ENCODE results near the gene SGCB. TPM values are rescaled to one million over a fixed set of nuclear protein-coding genes. Genes with fewer than 3 reads are reported as not detected.

The SGCB gene
- total and polyA plus RNA-seq, 2 donors (not counting 1 experiment from before 2014, with no cell fraction given) = 2.3 to 9.7 TPM

DNA sequence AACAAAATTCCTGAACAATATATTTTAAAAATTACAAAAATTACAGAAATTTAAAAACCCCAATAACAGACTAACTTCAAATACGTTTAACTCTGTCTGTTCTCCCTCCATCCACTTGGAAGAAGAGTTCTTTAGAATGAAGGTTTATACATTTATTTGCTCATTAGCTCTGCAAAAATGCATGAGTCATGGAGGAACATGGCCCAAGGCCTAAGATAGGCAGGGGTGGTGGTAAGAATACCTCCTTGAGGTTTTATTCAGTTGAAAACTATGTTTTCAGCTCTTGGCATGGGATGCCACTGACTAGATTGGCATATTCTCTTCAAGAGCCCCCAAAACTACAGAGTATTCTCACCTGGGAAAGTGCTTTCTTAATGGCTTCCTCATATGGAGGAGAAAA is 9.1 kb downstream of the SGCB start:
- H3K4me1 ChIP-seq (ENCODE audit: control insufficient read depth in 2 of 2, insufficient read depth in 2 of 2, low read length in 2 of 2) = no peaks in the 10 kb centered on the region
- H3K79me2 ChIP-seq (ENCODE audit: control insufficient read depth, insufficient read depth, low read length) = no peaks in the 10 kb centered on the region
- no peak for TF ChIP-seq EZH2 (IDR thresholded peaks at IDR 0.05; ENCODE audit: borderline replicate concordance, insufficient read depth, low read depth, low read length, poor library complexity, severe bottlenecking)
- TF ChIP-seq, protein P1, sequence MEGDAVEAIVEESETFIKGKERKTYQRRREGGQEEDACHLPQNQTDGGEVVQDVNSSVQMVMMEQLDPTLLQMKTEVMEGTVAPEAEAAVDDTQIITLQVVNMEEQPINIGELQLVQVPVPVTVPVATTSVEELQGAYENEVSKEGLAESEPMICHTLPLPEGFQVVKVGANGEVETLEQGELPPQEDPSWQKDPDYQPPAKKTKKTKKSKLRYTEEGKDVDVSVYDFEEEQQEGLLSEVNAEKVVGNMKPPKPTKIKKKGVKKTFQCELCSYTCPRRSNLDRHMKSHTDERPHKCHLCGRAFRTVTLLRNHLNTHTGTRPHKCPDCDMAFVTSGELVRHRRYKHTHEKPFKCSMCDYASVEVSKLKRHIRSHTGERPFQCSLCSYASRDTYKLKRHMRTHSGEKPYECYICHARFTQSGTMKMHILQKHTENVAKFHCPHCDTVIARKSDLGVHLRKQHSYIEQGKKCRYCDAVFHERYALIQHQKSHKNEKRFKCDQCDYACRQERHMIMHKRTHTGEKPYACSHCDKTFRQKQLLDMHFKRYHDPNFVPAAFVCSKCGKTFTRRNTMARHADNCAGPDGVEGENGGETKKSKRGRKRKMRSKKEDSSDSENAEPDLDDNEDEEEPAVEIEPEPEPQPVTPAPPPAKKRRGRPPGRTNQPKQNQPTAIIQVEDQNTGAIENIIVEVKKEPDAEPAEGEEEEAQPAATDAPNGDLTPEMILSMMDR (IDR thresholded peaks at IDR 0.05) = no peak
- H3K9me3 Mint-ChIP-seq (ENCODE audit: insufficient read depth) = no peaks in the 10 kb centered on the region
- CTCF ChIA-PET = interaction anchor here (1.4 to 4.0 kb wide), 2 partner anchors 16 to 197 kb away, joined by 4 to 17 read pairs; no protein-coding TSS in a partner anchor
- no peak overlapping the region for H2AFZ ChIP-seq (ENCODE audit: insufficient read depth, low read depth, low read length, poor library complexity, severe bottlenecking)
- H3K4me2 ChIP-seq (replicated peaks; ENCODE audit: low read depth, low read length, poor library complexity, severe bottlenecking) = no peak overlapping the region
- intact Hi-C loops (cut with micrococcal nuclease) = no loop called here
- H3K27ac Mint-ChIP-seq = no peak overlapping the region
- DNase-seq = no peak
- H3K27me3 Mint-ChIP-seq = no peaks in the 10 kb centered on the region
- WGBS (ENCODE audit: insufficient coverage) = no CpG with 5 or more reads among the region's 1 CpG
- H3K36me3 ChIP-seq (replicated peaks in 1 of 2; ENCODE audit: control extremely low read depth in 1 of 2, control insufficient read depth in 1 of 2, extremely low read depth in 1 of 2, insufficient read depth in 2 of 2, low read length in 1 of 2) = no peaks in the 10 kb centered on the region
- H3K9me3 ChIP-seq (ENCODE audit: control extremely low read depth in 1 of 3, control insufficient read depth in 2 of 3, insufficient read depth in 1 of 3, low read length in 2 of 3) = peaks cover 0 to 3% (median 0%) of the 10 kb centered on the region in 3 donors
- no peak overlapping the region for H3K4me3 ChIP-seq (ENCODE audit: control extremely low read depth in 1 of 5, extremely low read depth in 1 of 5, insufficient read depth in 1 of 5, low read depth in 2 of 5, low read length in 4 of 5)
- no peaks in the 10 kb centered on the region for H3K4me1 Mint-ChIP-seq
- no peaks in the 10 kb centered on the region for H3K27me3 ChIP-seq (replicated peaks in 1 of 4; ENCODE audit: control extremely low read depth in 1 of 4, control insufficient read depth in 3 of 4, insufficient read depth in 4 of 4, low read length in 3 of 4)
- H3K4me3 Mint-ChIP-seq = no peak overlapping the region
- POLR2A ChIA-PET = no interaction called here
- H3K9ac ChIP-seq (ENCODE audit: low read length) = no peak overlapping the region
- ATAC-seq (ENCODE audit: low read depth) = no peak
- no peak overlapping the region for H3K27ac ChIP-seq (ENCODE audit: low read length in 2 of 2)
- H4K20me1 ChIP-seq (ENCODE audit: control insufficient read depth, insufficient read depth, low read length, poor library complexity, severe bottlenecking) = no peaks in the 10 kb centered on the region

DNA sequence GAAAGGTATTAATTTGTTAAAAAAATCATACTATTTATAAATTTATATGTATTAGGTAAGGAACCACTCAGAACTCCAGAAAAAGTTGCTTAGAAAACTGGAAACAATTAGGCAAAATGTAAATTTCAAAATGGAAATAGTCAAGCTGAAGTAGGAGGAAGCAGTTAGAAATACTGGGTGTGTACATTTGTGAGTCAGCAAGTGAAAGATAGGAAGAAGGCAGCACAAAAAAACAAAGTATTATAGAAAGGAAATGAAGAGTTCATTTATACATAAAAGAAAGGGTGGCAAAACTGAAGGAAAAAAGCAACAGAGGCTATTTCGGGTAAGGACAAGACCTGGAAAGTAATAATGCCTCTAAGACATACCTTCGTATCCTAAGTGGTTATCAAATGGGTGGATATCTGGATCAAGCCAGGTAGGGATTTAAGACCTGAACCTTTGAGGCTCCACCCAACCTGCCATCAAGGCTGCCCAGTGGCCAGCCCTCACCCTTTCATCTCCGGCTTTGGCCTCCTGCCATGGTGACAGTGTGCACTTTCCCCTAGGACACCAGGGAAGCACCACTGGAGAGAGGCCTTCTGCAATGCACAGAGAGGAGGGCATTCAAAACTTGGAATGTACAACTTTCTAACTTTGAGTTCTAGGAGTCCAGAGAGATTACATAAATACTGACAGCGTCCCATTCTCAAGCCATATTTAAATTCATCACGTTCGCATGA is 18.0 kb downstream of the SGCB start, which contains the start of gene LRRC66:
Gene LRRC66 (minus strand): TSS at position 428 of the 722 bp plus-strand sequence. CDS start 2,750 bp downstream, outside the sequence.
- no peak within 1 kb of the TSS for H2AFZ ChIP-seq (ENCODE audit: insufficient read depth, low read depth, low read length, poor library complexity, severe bottlenecking)
- DNase-seq = no peak

More for the DNA sequence above, 18.0 kb downstream of the SGCB start, which contains the start of gene LRRC66:
- H3K4me1 Mint-ChIP-seq = no peaks in the 10 kb centered on the region
- no peak within 1 kb of the TSS for H3K4me3 ChIP-seq (ENCODE audit: control extremely low read depth in 1 of 5, extremely low read depth in 1 of 5, insufficient read depth in 1 of 5, low read depth in 2 of 5, low read length in 4 of 5)
- no peaks in the 10 kb centered on the region for H3K79me2 ChIP-seq (ENCODE audit: control insufficient read depth, insufficient read depth, low read length)
- POLR2A ChIA-PET = no interaction called here
- ATAC-seq (ENCODE audit: low read depth) = no peak
- no peak within 1 kb of the TSS for H3K27ac Mint-ChIP-seq
- H3K9ac ChIP-seq (ENCODE audit: low read length) = no peak within 1 kb of the TSS
- no peaks in the 10 kb centered on the region for H3K9me3 Mint-ChIP-seq (ENCODE audit: insufficient read depth)
- peaks cover 0 to 7% of the 10 kb centered on the region in 2 experiments for H3K36me3 ChIP-seq (replicated peaks in 1 of 2; ENCODE audit: control extremely low read depth in 1 of 2, control insufficient read depth in 1 of 2, extremely low read depth in 1 of 2, insufficient read depth in 2 of 2, low read length in 1 of 2)
- H3K9me3 ChIP-seq (ENCODE audit: control extremely low read depth in 1 of 3, control insufficient read depth in 2 of 3, insufficient read depth in 1 of 3, low read length in 2 of 3) = no peaks in the 10 kb centered on the region
- no peaks in the 10 kb centered on the region for H3K4me1 ChIP-seq (ENCODE audit: control insufficient read depth in 2 of 2, insufficient read depth in 2 of 2, low read length in 2 of 2)
- CTCF ChIA-PET = no interaction called here
- no peak within 1 kb of the TSS for H3K27ac ChIP-seq (ENCODE audit: low read length in 2 of 2)
- H4K20me1 ChIP-seq (ENCODE audit: control insufficient read depth, insufficient read depth, low read length, poor library complexity, severe bottlenecking) = no peaks in the 10 kb centered on the region
- no peak within 1 kb of the TSS for H3K4me2 ChIP-seq (replicated peaks; ENCODE audit: low read depth, low read length, poor library complexity, severe bottlenecking)
- no peaks in the 10 kb centered on the region for H3K27me3 Mint-ChIP-seq
- no peak within 1 kb of the TSS for H3K4me3 Mint-ChIP-seq
- TF ChIP-seq, protein P1 (IDR thresholded peaks at IDR 0.05) = no peak
- no peak for TF ChIP-seq EZH2 (IDR thresholded peaks at IDR 0.05; ENCODE audit: borderline replicate concordance, insufficient read depth, low read depth, low read length, poor library complexity, severe bottlenecking)
- WGBS (ENCODE audit: insufficient coverage) = 100% methylated on average over 1 of the region's 6 CpGs
- no peaks in the 10 kb centered on the region for H3K27me3 ChIP-seq (replicated peaks in 1 of 4; ENCODE audit: control extremely low read depth in 1 of 4, control insufficient read depth in 3 of 4, insufficient read depth in 4 of 4, low read length in 3 of 4)
- intact Hi-C loops (cut with micrococcal nuclease) = no loop called here

All from B cell (primary cell).